Dedifferentiated amniotic fluid mesenchymal stem cell (primary cell): Measurements from ENCODE around the gene FASN.

Experiments
- DNase-seq: peaks from one replicate; pipeline ENCODE4 v3.0.0-alpha.2; 2016; ENCODE audit errors: extremely low spot score

FASN gene

DNA sequence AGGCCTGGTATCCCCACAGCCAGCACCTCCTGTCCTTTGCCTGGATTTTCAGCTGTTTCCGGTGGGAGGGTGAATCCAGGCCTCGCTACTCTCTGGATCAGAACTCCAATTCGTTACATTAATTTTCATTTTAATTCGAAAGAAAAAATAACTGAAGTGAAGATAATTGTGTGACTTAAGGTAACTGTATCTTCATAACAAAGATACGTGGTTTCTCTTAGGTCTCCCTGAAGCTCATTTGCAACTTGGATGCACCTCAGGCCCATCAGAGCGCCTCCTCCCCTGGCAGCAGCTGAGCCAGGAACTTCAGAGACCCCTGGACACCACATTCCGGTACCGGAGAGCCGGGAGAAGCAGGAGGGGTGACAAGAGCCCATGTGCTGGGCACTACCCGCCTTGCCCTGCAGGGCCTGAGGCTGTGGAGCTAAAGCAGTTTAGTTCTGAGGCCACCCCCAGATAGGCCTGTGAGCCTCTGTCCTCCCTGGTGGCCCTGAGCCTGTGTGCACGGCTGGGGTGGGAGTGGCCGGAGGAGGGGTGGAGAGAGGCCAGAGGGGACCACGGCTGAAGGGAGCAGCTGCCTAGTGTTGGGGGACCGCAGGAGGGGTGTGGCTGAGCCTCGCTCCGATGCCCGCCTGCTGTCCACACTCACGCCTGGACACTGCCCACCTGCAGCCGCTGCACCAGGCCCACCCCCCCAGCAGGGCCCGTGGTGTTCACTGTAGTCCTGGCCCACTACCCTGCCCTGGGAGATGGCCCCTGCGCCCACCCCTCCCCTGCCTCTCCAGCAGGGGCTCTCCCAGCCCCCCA, 21.0 kb downstream of the FASN start:
- DNase-seq: no peak

DNA sequence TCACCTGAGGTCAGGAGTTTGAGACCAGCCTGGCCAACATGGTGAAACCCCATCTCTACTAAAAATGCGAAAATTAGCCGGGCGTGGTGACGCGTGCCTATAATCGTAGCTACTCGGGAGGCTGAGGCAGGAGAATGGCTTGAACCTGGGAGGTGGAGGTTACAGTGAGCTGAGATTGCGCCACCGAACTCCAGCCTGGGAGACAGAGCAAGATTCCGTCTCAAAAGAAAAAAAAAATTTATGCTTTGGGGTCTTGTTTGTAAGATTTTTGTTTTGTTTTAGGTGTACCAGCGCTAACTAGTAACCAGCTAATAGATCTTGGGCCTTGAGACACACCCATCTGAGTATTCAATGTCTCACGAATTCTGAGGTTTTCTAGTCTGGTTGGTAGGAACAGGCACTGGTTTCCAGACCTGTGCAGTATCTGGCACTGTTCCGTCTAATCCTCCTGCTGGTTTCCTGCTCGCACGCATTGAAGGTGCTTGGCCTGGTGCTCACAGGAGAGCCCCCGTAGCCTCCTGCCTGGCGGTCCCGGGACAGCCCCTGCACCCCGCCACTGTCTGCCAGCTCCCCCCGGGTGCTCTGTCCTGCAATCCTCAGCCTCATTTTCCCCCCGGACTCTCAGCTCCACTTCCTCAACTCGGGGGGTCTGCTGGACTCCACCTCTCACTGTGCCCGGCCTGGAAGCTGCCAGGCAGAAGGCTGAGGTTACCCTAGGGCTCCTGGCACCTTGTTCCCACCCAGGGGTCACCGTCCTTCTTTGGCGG, 21.8 kb downstream of the FASN start:
- DNase-seq: no peak

- no peak for DNase-seq
Observed at GRCh38 chr17:82073446-82073845, 24.6 kb downstream of the FASN start.

- no peak for DNase-seq
Observed at GRCh38 chr17:82072827-82073226, 25.2 kb downstream of the FASN start.

DNA sequence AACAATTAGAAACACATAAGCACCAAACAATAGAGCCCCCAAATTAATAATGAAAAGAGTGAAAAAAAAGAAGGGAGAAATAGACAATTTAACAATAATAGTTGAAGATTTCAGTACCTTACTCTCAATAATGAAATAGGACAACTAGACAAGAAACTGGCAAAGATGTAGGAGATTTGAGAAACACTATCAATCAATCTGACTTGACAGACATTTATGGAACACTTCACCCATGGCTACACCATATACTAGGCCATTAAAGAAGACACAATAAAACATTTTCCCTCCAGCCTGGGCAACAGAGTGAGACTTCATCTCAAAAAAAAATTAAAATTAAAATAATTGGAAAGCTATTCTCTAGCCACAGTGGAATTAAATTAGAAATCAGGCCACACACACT, 27.4 kb downstream of the FASN start:
- no peak for DNase-seq

- no peak for DNase-seq
Observed at GRCh38 chr17:82065638-82066303, 32.3 kb downstream of the FASN start, which contains the start of gene DUS1L. Gene DUS1L, minus strand, starts transcription at chr17:82065804. Its CDS starts 745 bp downstream, at chr17:82065059.

- no peak for DNase-seq
Observed at GRCh38 chr17:82065193-82065637, 32.8 kb downstream of the FASN start.

DNA sequence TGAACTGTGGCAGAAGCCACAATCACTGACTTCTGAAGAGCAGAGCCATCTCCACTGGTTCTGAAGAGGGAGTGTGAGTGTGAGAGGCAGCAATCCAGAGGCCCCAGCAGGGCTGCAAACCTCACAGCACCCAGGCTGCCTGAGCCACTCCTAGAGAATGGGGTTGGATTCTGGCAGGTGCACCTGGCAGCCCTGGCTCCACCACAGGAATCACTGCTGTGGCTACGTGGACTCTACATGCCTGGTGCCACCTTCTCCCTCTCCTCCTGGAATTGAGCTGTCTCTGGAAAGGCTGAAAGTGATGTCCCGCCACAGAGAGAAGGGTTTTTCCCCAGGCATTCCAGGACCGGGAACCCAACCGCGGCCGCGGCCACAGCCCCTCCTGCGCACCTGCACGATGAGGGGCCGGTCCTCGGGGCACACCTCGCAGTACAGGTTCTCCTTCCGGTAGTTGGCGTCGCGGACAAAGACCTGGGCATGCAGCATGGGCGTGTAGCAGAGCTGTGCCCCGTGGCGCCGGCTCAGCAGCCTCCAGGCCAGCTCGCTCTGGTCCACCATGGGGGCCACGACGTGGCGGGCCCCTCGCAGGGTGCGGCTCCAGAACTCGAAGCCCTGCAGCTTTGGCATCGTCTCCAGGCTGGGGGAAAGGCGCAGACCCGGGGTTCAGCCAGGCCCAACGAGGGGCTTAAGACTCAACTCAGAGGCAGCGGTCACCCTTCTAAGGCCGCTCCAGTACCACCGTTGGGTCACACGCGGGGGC, 33.4 kb downstream of the FASN start:
- no peak for DNase-seq

GRCh38 chr17:82063424-82064415, 34.3 kb downstream of the FASN start:
- DNase-seq: no peak

GRCh38 chr17:82062984-82063368, 35.1 kb downstream of the FASN start:
- no peak for DNase-seq

GRCh38 chr17:82062076-82062983, 35.7 kb downstream of the FASN start:
- no peak for DNase-seq

DNA sequence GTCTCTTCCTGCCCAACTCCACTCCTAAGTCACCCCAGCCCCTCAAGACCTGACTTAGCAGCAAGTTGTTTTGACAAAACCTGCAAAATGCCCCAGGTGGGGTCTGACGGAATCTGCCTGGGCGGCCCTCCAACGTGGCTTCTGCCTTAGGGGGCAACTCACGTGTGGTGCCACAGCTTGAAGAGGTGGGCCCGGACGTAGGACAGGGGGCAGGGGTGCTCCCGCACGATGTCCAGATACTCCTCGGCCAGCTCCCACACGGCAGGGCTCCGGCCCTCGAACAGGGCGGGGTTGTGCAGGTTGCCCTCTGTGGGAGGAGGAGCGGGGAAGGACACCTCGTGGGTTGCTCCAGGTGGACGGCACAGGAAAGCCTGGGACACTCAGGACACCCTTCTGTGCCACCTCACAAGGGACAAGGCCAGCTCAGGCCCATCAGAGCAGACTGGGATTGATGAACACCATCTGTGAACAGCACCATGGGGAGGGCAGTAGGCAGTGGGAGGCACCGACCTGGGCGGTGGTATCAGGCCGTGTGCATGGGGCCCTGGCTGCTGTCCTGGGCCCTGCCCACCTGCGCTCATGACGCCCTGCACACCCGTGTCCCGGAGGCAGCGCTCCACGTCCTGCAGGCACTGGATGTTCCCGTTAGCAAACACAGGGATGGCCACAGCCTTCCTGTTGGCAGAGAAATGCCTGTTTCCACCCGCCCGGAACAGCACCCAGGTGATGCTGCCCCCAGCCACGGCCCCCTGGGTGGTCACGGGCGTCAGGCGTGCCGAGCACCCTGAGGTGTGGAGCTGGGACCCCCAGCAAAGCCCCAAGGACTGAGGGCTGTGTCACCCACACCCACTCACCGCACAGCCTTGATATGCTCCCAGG, 36.8 kb downstream of the FASN start:
- DNase-seq: no peak

- DNase-seq: no peak
Observed at GRCh38 chr17:82060614-82061013, 37.4 kb downstream of the FASN start.

DNA sequence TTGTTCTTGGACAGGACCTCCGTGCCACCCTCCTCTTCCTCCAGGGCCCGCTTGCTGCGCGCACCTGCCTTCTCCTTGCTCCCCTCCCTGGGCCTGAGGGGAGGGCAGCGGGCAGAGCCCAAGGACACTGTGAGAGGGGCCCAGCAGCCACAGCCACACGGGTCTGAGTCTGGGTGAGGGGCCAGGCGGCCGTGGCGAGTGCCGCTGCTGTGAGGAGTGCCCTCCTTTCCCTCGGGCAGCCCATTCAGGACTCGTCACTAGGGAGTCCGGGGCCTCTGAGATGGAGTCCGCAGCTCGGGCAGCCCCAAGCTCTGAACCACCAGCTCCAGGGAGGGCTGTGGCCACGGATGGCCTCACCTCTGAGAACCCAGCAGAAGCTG, 38.0 kb downstream of the FASN start:
- no peak for DNase-seq

- no peak for DNase-seq
Observed at GRCh38 chr17:82059272-82060000, 38.6 kb downstream of the FASN start.

GRCh38 chr17:82058855-82059249, 39.2 kb downstream of the FASN start:
- no peak for DNase-seq

DNA sequence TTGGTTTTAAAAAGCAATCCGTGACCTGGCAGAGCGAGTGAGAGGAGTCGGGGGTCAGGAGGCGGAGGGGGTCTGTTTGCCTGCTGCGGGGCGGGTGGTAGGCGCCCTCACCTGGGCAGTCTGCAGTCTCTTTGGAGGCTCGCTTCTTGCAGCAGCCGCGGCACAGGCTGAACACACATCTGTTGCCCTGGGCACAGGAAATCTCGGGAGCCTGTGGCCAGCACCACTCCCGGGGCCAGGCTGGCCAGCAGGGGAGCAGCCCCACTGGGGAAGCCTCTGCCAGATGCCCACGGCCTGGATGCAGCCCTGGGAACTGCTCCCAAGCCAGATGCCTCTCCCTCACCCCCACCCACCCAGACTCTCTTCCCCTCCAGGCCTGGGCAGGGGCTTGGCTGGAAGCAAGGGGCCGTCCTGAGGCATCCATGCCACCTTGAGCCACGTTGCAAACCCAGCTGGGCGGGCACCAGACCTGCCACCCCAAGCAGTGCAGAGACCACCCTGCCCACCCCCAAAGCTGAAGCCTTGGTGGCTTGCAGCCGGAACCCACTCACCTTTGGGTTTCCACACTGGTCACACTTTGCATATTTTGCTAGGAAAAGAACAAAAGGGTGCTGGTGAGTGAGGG, 39.7 kb downstream of the FASN start:
- no peak for DNase-seq
